Measurements from ENCODE around the gene STAT3. TPM values are rescaled to one million over a fixed set of nuclear protein-coding genes. Genes with fewer than 3 reads are reported as not detected.
A peak's percentile ranks its signal among the peaks of the same experiment; 100 is the strongest.

Gene STAT3
- total and polyA plus RNA-seq, 9 of the 15 experiments (the other 6 are each of a cell fraction or from before 2014, with no cell fraction given) = 90.0 to 179 (median 114) TPM

- no peak for TF ChIP-seq ATF6 (CRISPR knock-in tag; IDR thresholded peaks at IDR 0.05)
- TF ChIP-seq ARID2 (IDR thresholded peaks at IDR 0.05) = no peak
- no peak for TF ChIP-seq GABPB2 (CRISPR knock-in tag; conservative IDR thresholded peaks at IDR 0.05)
- TF ChIP-seq PHB (CRISPR knock-in tag; IDR thresholded peaks at IDR 0.05) = no peak
- TF ChIP-seq KLF10 (CRISPR knock-in tag; IDR thresholded peaks at IDR 0.05) = no peak
- TF ChIP-seq YBX1 (IDR thresholded peaks at IDR 0.05) = no peak
- no peak for TF ChIP-seq KAT8 (IDR thresholded peaks at IDR 0.05; ENCODE audit: low read depth)
- TF ChIP-seq STAG1 (CRISPR knock-in tag; IDR thresholded peaks at IDR 0.05; ENCODE audit: borderline replicate concordance) = no peak
- TF ChIP-seq CEBPG (CRISPR knock-in tag; IDR thresholded peaks at IDR 0.05) = 0 out of 2 replicates have a peak, but pooled peaks have one; percentile 24
- TF ChIP-seq CEBPG (tag; conservative IDR thresholded peaks at IDR 0.05 in 1 of 2, IDR thresholded peaks at IDR 0.05 in 1 of 2) = no peak
- TF ChIP-seq KLF16 (IDR thresholded peaks at IDR 0.05) = no peak
- TF ChIP-seq DDX20 (tag; IDR thresholded peaks at IDR 0.05; ENCODE audit: low read depth) = no peak
- no peak for TF ChIP-seq RBFOX2 (IDR thresholded peaks at IDR 0.05; ENCODE audit: low read depth, low read length)
- TF ChIP-seq BCLAF1 (IDR thresholded peaks at IDR 0.05; ENCODE audit: borderline replicate concordance in 1 of 2, control insufficient read depth in 1 of 2, low read depth in 2 of 2, low read length in 1 of 2) = no peak
- TF ChIP-seq ZNF639 (CRISPR knock-in tag; conservative IDR thresholded peaks at IDR 0.05 in 1 of 2, IDR thresholded peaks at IDR 0.05 in 1 of 2) = 0 out of 4 replicates have a peak, but pooled peaks of 1 of the 2 experiments have one; percentile 42
- no peak for TF ChIP-seq CBFA2T3 (IDR thresholded peaks at IDR 0.05)
- TF ChIP-seq ZNF780A (CRISPR knock-in tag; IDR thresholded peaks at IDR 0.05) = no peak
- TF ChIP-seq ZNF655 (CRISPR knock-in tag; IDR thresholded peaks at IDR 0.05) = no peak
- no peak for TF ChIP-seq ZNF512 (tag; IDR thresholded peaks at IDR 0.05)
- no peak for TF ChIP-seq COPS2 (conservative IDR thresholded peaks at IDR 0.05)
Measured at GRCh38 chr17:42407289-42407836, 19.1 kb upstream of the STAT3 start (continued).
